Measurements from ENCODE around the gene KRTAP20-2. TPM values are rescaled to one million over a fixed set of nuclear protein-coding genes. Genes with fewer than 3 reads are reported as not detected.

Gene KRTAP20-2
- total and polyA plus RNA-seq, 2 of the 8 experiments (the other 6 are each of a cell fraction or from before 2014, with no cell fraction given), result not detected

DNA sequence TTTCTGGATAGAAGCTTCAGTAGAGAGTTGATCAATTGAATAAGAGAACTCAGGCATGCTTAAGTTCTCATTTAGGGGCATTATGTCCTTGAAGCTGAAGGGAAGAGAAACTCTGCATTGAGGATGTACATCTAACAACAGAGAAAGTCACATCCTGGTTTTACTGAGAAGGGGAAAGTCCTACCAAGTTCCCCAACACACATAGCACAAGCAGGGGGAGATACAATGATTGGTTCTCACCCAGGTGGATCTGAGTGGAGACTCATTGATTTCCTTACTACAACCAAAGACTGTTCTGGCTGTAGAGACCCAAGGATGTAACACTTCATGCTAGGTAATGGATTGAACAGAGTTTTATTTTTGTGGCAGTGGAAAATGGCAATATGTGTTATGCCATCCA is 19.8 kb upstream of the KRTAP20-2 start:
- no peaks in the 10 kb centered on the region for H3K4me1 ChIP-seq (replicated peaks in 1 of 4; ENCODE audit: control insufficient read depth in 3 of 4, insufficient read depth in 4 of 4, low read length in 3 of 4)
- H4K91ac ChIP-seq (replicated peaks; ENCODE audit: insufficient read length, low read length), result no peak overlapping the region
- no peak overlapping the region for H3K14ac ChIP-seq (ENCODE audit: insufficient read length)
- H2BK5ac ChIP-seq (ENCODE audit: low read depth, low read length), result no peak overlapping the region
- H3K4me2 ChIP-seq (ENCODE audit: insufficient read depth in 1 of 2, low read depth in 2 of 2, low read length in 2 of 2), result no peak overlapping the region
- CTCF ChIA-PET (ENCODE audit: partially characterized antibody), result no interaction called here
- H3K36me3 ChIP-seq (ENCODE audit: control insufficient read depth in 2 of 4, insufficient read depth in 4 of 4, low read length in 3 of 4), result no peaks in the 10 kb centered on the region
- H3K4me3 ChIP-seq (ENCODE audit: extremely low read depth in 1 of 4, insufficient read depth in 2 of 4, low read depth in 3 of 4, low read length in 4 of 4), result no peak overlapping the region
- H2AK5ac ChIP-seq (ENCODE audit: low read depth, low read length), result no peak overlapping the region
- H2BK120ac ChIP-seq (replicated peaks; ENCODE audit: low read depth, low read length), result no peak overlapping the region
- H3K79me2 ChIP-seq (ENCODE audit: control insufficient read depth in 1 of 2, insufficient read depth in 2 of 2, low read length in 2 of 2), result no peaks in the 10 kb centered on the region
- H4K8ac ChIP-seq (ENCODE audit: extremely low read depth, insufficient read depth, low read length), result no peak overlapping the region
- H3K56ac ChIP-seq (replicated peaks; ENCODE audit: insufficient read length, low read depth, low read length), result no peak overlapping the region
- H3K9ac ChIP-seq (replicated peaks in 1 of 4; ENCODE audit: extremely low read depth in 1 of 4, low read depth in 3 of 4, low read length in 3 of 4), result no peak overlapping the region
- H3K79me1 ChIP-seq (ENCODE audit: low read depth, low read length), result no peaks in the 10 kb centered on the region
- no peaks in the 10 kb centered on the region for H4K20me1 ChIP-seq (replicated peaks in 1 of 2; ENCODE audit: control insufficient read depth in 1 of 2, insufficient read depth in 2 of 2, low read length in 2 of 2)
- FAIRE-seq, result no peak
- H3K9me3 ChIP-seq (ENCODE audit: insufficient read depth in 2 of 2, low read depth in 1 of 2, low read length in 1 of 2), result no peaks in the 10 kb centered on the region; a peak in 1 of 4 replicates
- H3K23ac ChIP-seq (ENCODE audit: insufficient read length), result no peak overlapping the region
- H3K18ac ChIP-seq (ENCODE audit: extremely low read depth, low read length), result no peak overlapping the region
- POLR2A ChIA-PET (ENCODE audit: partially characterized antibody), result no interaction called here
- H2BK12ac ChIP-seq (ENCODE audit: low read depth, low read length), result no peak overlapping the region
- H2BK15ac ChIP-seq (ENCODE audit: low read length), result no peak overlapping the region
- H2BK20ac ChIP-seq (ENCODE audit: low read length), result no peak overlapping the region
- H3K23me2 ChIP-seq (ENCODE audit: low read depth, low read length), result no peaks in the 10 kb centered on the region
- no peak overlapping the region for H3K4ac ChIP-seq (replicated peaks; ENCODE audit: insufficient read length, low read depth, low read length)
- TF ChIP-seq KDM5A (IDR thresholded peaks at IDR 0.05; ENCODE audit: low read length) (no peak), SP2 (IDR thresholded peaks at IDR 0.05; ENCODE audit: low read length) (no peak), POLR2AphosphoS5 (IDR thresholded peaks at IDR 0.05; ENCODE audit: low read depth, low read length) (no peak), POLR2A (IDR thresholded peaks at IDR 0.05; ENCODE audit: control extremely low read depth in 1 of 2, low read depth in 2 of 2, low read length in 2 of 2) (no peak), HDAC6 (IDR thresholded peaks at IDR 0.05; ENCODE audit: low read depth, low read length) (no peak)
- no peak overlapping the region for H4K5ac ChIP-seq (ENCODE audit: insufficient read length, low read depth, low read length)
- H3K27me3 ChIP-seq (replicated peaks in 1 of 4; ENCODE audit: control insufficient read depth in 3 of 4, extremely low read depth in 1 of 4, insufficient read depth in 3 of 4, low read length in 3 of 4), result no peaks in the 10 kb centered on the region
- DNase-seq (ENCODE audit: low read depth in 1 of 2, low spot score in 2 of 2), result no peak
- no peak overlapping the region for H2AFZ ChIP-seq (ENCODE audit: low read length)
- no peak overlapping the region for H3K27ac ChIP-seq (ENCODE audit: low read depth, low read length)
